CD4-positive, CD25-positive, alpha-beta regulatory T cell (primary cell): ENCODE results near the gene PHKG1. TPM values are rescaled to one million over a fixed set of nuclear protein-coding genes. Genes with fewer than 3 reads are reported as not detected.
A peak's percentile ranks its signal among the peaks of the same experiment; 100 is the strongest.
"Not testable (repeated sequence)": the region's sequence is repeated elsewhere in the genome, so short reads cannot be mapped to it uniquely, and the experiment has no call there.

Experiments
- ATAC-seq, 2 donors: fragments of 150-1000 bp; cut with Tn5 transposase; one replicate each; pipeline ENCODE4 v1.10.0; 2021; ENCODE audit warnings: low read depth in 2 of 2, moderate number of reproducible peaks in 2 of 2, moderate library complexity in 1 of 2
- DNase-seq, 3 donors: peaks; one replicate each; pipeline versions ENCODE4 v3.0.0 to v3.0.0-alpha.2; 2012 to 2022; ENCODE audit warnings: mixed read lengths in 1 of 3
- H3K27ac ChIP-seq: one replicate; pipeline ENCODE4 v1.7.0; 2013; ENCODE audit warnings: mild to moderate bottlenecking, low read length; ENCODE audit not compliant: insufficient read depth, poor library complexity, severe bottlenecking
- H3K27me3 ChIP-seq: one replicate; pipeline ENCODE4 v1.7.0; 2013; ENCODE audit warnings: low read length; ENCODE audit not compliant: control insufficient read depth, insufficient read depth
- H3K36me3 ChIP-seq: one replicate; pipeline ENCODE4 v1.7.0; 2013; ENCODE audit warnings: mild to moderate bottlenecking, low read length, moderate library complexity; ENCODE audit not compliant: control insufficient read depth, insufficient read depth
- H3K4me1 ChIP-seq: 2 replicates; pipeline ENCODE4 v1.7.0; 2013; ENCODE audit warnings: mild to moderate bottlenecking, low read length; ENCODE audit not compliant: insufficient read depth, control insufficient read depth, poor library complexity, severe bottlenecking
- H3K4me3 ChIP-seq: one replicate; pipeline ENCODE4 v1.7.0; 2013; ENCODE audit warnings: low read depth, mild to moderate bottlenecking, low read length, moderate library complexity
- H3K9me3 ChIP-seq, 2 experiments: 1 replicate in 1 of 2; 2 replicates in 1 of 2; pipeline ENCODE4 v1.7.0; 2013; ENCODE audit warnings: low read length in 2 of 2, mild to moderate bottlenecking in 1 of 2, moderate library complexity in 1 of 2; ENCODE audit not compliant: control insufficient read depth in 2 of 2
- H3K27ac Mint-ChIP-seq, 3 donors: one replicate each; pipeline ENCODE4 v1.8.0; 2020 to 2022; ENCODE audit warnings: mild to moderate bottlenecking in 3 of 3, mixed read lengths in 3 of 3, moderate library complexity in 2 of 3
- H3K27me3 Mint-ChIP-seq: one replicate; pipeline ENCODE4 v1.8.0; 2022; ENCODE audit warnings: mild to moderate bottlenecking, mixed read lengths
- H3K36me3 Mint-ChIP-seq: one replicate; pipeline ENCODE4 v1.8.0; 2020; ENCODE audit warnings: mixed read lengths
- H3K4me1 Mint-ChIP-seq, 4 donors: one replicate each; pipeline ENCODE4 v1.8.0; 2020 to 2022; ENCODE audit warnings: mixed read lengths in 4 of 4, mild to moderate bottlenecking in 1 of 4
- H3K4me3 Mint-ChIP-seq, 4 donors: one replicate each; pipeline ENCODE4 v1.8.0; 2020 to 2022; ENCODE audit warnings: mild to moderate bottlenecking in 4 of 4, mixed read lengths in 4 of 4, moderate library complexity in 3 of 4
- H3K9me3 Mint-ChIP-seq, 7 donors: one replicate each; pipeline ENCODE4 v1.8.0; 2020 to 2022; ENCODE audit warnings: mixed read lengths in 7 of 7, mild to moderate bottlenecking in 3 of 7, moderate library complexity in 2 of 7
- polyA plus RNA-seq, 4 donors: library from polyadenylated mRNA; unstranded; fragments of 300-500 nt; fragmentation: Illumina TruSeq; gene quantifications; one replicate each; pipeline ENCODE4 v1.2.3, GENCODE V29; 2021
- total RNA-seq: library from RNA; stranded (reverse); gene quantifications from one replicate; pipeline ENCODE4 v1.2.3, GENCODE V29; 2022

PHKG1 gene
- total and polyA plus RNA-seq, 5 donors from 2014 or later = 0.08 to 8.2 (median 0.41) TPM

DNA sequence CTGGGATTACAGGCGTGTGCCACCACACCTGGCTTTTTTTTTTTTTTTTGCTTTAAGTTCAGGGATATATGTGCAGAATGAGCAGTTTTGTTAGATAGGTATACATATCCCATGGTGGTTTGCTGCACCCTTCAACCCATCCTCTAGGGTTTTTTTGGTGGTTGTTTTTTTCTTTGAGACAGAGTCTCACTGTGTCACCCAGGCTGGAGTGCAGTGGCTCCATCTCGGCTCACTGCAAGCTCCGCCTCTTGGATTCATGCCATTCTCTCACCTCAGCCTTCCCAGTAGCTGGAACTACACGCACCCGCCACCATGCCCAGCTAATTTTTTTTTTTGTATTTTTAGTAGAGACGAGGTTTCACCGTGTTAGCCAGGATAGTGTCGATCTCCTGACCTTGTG is 44.0 kb downstream of the PHKG1 start:
- H3K36me3 Mint-ChIP-seq, H3K27me3 ChIP-seq, H3K4me3 ChIP-seq, H3K27ac Mint-ChIP-seq, H3K9me3 Mint-ChIP-seq, ATAC-seq, H3K36me3 ChIP-seq, H3K27ac ChIP-seq, H3K27me3 Mint-ChIP-seq, DNase-seq, H3K9me3 ChIP-seq: not testable (repeated sequence)
- peaks cover 28% of the 10 kb centered on the region for H3K4me1 ChIP-seq
- Mint-ChIP-seq H3K4me3 (peak overlapping the region in 1 of 4 donors; percentile 58), H3K4me1 (peaks cover 10 to 34% (median 23%) of the 10 kb centered on the region in 4 donors)

DNA sequence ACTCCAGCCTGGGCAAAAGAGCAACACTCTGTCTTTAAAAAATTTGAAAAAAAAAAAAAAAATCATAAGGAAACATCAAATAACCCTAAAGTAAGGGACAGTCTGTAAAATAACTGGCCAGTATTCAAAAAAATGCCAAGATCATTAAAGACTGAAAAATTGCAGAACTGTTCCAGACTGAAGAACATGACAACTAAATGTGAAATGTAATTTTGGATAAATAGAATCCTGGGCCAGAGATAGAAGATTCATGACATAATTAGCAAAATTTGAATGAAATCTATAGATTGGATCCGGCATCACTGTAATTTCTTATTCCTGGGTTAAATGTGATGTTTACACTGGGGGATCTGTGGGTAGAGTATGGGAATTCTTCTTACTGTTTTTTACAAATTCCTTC is 44.5 kb downstream of the PHKG1 start:
- Mint-ChIP-seq H3K9me3 (no peaks in the 10 kb centered on the region), H3K4me3 (peak overlapping the region in 1 of 4 donors; percentile 58), H3K27me3 (no peaks in the 10 kb centered on the region), H3K36me3 (no peaks in the 10 kb centered on the region), H3K27ac (no peak overlapping the region), H3K4me1 (peaks cover 10 to 29% (median 20%) of the 10 kb centered on the region in 4 donors)
- H3K9me3 ChIP-seq = no peaks in the 10 kb centered on the region
- H3K27me3 ChIP-seq = no peaks in the 10 kb centered on the region
- no peak for DNase-seq
- ATAC-seq = no peak
- peaks cover 26% of the 10 kb centered on the region for H3K4me1 ChIP-seq
- H3K4me3 ChIP-seq = no peak overlapping the region
- peaks cover 2% of the 10 kb centered on the region for H3K36me3 ChIP-seq
- no peak overlapping the region for H3K27ac ChIP-seq

DNA sequence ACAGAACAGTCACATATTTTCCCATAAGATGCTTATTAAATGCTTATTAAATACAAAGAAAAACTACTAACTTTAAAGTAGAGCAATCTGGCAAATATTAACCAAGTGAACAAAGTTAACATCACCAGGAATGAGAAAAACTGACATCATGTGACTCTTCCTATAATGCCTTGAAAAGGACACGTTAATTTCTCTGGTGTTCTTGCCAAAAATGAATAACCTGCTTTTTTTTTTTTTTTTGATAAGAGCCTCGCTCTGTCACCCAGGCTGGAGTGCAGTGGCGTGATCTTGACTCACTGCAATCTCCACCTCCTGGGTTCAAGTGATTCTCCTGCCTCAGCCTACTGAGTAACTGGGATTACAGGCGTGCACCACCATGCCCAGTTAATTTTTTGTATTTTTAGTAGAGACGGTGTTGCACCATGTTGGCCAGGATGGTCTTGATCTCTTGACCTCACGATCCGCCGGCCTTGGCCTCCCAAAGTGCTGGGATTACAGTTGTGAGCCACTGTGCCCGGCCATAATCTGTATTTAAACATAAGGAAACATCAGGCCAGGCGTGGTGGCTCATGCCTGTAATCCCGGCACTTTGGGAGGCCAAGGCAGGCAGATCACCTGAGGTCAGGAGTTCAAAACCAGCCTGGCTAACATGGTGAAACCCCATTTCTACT is 45.2 kb downstream of the PHKG1 start:
- ATAC-seq, H3K4me3 Mint-ChIP-seq, H3K27ac ChIP-seq, H3K36me3 ChIP-seq, H3K9me3 ChIP-seq, H3K9me3 Mint-ChIP-seq, H3K27me3 ChIP-seq, H3K36me3 Mint-ChIP-seq, H3K27ac Mint-ChIP-seq, H3K27me3 Mint-ChIP-seq, H3K4me3 ChIP-seq, DNase-seq: not testable (repeated sequence)
- H3K4me1 Mint-ChIP-seq = peaks cover 10 to 23% (median 17%) of the 10 kb centered on the region in 4 donors
- H3K4me1 ChIP-seq = peaks cover 20% of the 10 kb centered on the region

DNA sequence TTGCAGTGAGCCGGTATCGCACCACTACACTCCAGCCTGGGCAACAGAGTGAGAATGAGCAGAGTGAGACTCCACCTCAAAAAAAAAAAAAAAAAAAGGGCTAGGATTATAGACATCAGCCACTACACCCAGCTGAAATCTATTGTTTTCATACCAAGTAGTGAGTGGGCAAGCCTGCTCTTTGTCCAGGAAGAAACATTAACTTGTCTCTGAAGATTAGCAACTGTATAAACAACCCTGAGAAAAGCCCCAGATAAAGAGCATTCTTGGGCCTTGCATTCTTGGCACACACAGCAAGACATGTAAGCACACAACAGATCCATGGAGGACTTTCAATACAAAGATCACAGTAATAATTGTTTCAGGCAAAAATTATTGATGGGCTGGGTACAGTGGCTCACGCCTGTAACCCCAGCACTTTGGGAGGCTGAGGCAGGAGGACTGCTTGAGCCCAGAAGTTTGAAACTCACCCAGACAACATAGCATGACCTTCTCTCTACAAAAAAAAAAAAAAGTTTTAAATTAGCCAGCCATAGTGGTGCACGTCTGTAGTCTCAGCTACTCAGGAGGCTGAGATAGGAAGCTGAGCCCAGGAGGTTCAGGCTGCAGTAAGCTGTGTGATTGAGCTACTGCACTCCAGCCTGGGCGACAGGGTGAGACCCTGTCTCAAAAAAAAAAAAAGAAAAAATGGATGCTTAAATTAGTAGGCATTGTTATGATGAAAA is 45.9 kb downstream of the PHKG1 start:
- Mint-ChIP-seq H3K9me3 (no peaks in the 10 kb centered on the region), H3K36me3 (no peaks in the 10 kb centered on the region), H3K27ac (no peak overlapping the region), H3K27me3 (no peaks in the 10 kb centered on the region), H3K4me3 (peak overlapping the region in 1 of 4 donors; percentile 44), H3K4me1 (peaks cover 10 to 22% (median 14%) of the 10 kb centered on the region in 4 donors)
- Histone ChIP-seq H3K4me1 (peaks cover 13% of the 10 kb centered on the region), H3K27me3 (no peaks in the 10 kb centered on the region), H3K4me3 (no peak overlapping the region), H3K27ac (no peak overlapping the region), H3K36me3 (no peaks in the 10 kb centered on the region), H3K9me3 (no peaks in the 10 kb centered on the region)
- DNase-seq = no peak
- ATAC-seq = no peak

DNA sequence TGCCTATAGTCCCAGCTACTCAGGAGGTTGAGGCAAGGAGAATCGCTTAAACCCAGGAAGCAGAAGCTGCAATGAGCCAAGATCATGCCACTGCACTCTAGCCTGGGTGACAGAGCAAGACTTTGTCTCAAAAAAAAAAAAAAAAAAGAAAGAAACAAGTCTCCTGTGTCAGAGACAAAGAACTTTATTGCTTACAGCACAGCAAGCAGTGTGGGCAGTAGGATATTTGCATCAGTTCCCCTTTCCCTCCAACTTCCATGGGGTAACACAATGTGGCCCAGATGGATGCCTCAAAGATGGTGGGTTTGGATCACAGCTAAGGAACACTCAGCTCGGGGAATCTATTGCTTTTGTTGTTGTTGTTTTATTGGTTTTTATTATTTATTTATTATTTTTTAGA is 47.0 kb downstream of the PHKG1 start:
- not testable (repeated sequence) for H3K36me3 Mint-ChIP-seq, H3K27me3 Mint-ChIP-seq
- H3K27ac Mint-ChIP-seq = peak overlapping the region in 1 of 3 donors; percentile 55

DNA sequence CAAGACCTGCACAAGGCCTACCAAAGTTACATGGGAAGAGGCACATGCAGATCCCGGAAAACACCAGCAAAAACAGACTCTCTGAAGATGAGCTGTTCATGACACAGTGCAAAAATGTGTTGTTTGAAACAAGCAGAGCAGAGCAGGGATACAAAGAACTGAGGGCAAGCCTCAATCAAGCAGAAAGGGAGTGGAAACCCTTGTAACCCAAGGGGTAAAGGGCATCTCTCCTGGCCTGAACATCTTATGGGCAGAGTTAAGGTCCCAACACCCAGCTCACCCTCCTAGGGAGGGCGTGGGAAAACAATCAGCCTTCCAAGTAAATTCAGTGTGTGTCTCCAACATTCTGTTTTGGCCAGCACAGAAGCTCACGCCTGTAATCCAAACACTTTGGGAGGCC is 52.0 kb downstream of the PHKG1 start:
- Histone ChIP-seq H3K27ac (no peak overlapping the region), H3K4me1 (no peaks in the 10 kb centered on the region), H3K9me3 (no peaks in the 10 kb centered on the region), H3K4me3 (no peak overlapping the region), H3K36me3 (no peaks in the 10 kb centered on the region), H3K27me3 (no peaks in the 10 kb centered on the region)
- H3K4me3 Mint-ChIP-seq = no peak overlapping the region
- H3K36me3 Mint-ChIP-seq = no peaks in the 10 kb centered on the region
- H3K27me3 Mint-ChIP-seq = no peaks in the 10 kb centered on the region
- no peak for ATAC-seq
- DNase-seq = no peak
- no peak overlapping the region for H3K27ac Mint-ChIP-seq
- H3K9me3 Mint-ChIP-seq = no peaks in the 10 kb centered on the region
- H3K4me1 Mint-ChIP-seq = no peaks in the 10 kb centered on the region

More for the DNA sequence above, 47.0 kb downstream of the PHKG1 start:
- not testable (repeated sequence) for H3K9me3 ChIP-seq, H3K4me3 ChIP-seq, DNase-seq, H3K27ac ChIP-seq, ATAC-seq, H3K4me1 ChIP-seq, H3K9me3 Mint-ChIP-seq, H3K36me3 ChIP-seq, H3K27me3 ChIP-seq, H3K4me3 Mint-ChIP-seq
- H3K4me1 Mint-ChIP-seq = peaks cover 10 to 17% (median 11%) of the 10 kb centered on the region in 4 donors

DNA sequence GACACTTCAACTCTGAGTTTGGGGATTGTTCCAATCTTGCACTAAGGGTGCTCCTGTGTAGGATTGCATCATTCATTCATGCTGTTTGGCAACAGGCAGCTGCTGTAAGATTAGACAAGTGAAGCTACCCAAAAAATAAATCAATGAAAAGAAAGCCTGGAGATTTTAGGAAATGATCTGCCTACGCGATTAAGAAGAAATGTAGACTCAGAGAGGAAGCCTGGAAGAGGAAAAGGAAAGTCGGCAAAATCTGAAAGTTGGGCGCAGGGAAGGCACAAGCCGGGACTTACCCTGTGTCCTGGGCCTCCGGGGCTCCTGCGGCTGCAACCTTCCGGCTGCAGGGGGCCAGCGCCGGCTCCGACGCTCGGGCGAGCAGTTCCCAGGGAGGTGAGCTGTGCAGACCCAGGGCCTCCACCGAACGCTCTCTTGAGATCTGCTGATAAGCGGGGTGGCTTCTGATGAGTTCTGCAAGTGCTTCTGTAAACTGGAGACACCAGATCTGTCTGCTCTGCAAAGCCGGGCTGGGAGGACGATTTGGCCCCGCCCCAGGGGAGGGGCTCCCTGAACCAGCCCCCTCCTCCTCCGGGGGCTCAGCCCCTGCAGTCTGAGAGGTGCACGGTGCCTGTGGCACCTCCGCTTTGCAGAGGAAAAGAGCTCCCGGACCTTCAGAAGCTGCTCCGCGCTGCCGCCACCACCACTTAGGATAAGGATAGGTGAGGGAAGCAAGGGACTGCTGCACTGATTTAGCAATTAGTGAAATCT is 58.9 kb downstream of the PHKG1 start:
- H3K36me3 Mint-ChIP-seq = no peaks in the 10 kb centered on the region
- peak overlapping the region; percentile 77 for H3K4me3 ChIP-seq
- H3K27ac ChIP-seq = peak overlapping the region; percentile 60

More for the DNA sequence above, 58.9 kb downstream of the PHKG1 start:
- Mint-ChIP-seq H3K4me1 (peaks cover 6 to 13% (median 10%) of the 10 kb centered on the region in 4 donors), H3K9me3 (no peaks in the 10 kb centered on the region), H3K27me3 (no peaks in the 10 kb centered on the region), H3K27ac (peak overlapping the region in 1 of 3 donors; percentile 18), H3K4me3 (peak overlapping the region; percentile 86 to 96 (median 91))
- H3K27me3 ChIP-seq = no peaks in the 10 kb centered on the region
- no peaks in the 10 kb centered on the region for H3K9me3 ChIP-seq
- DNase-seq = peak; percentile 64 to 84 (median 70)
- H3K36me3 ChIP-seq = no peaks in the 10 kb centered on the region
- ATAC-seq = peak; percentile 90 to 93
- H3K4me1 ChIP-seq = peaks cover 8% of the 10 kb centered on the region
